ENCODE data around the gene TYRP1. TPM values are rescaled to one million over a fixed set of nuclear protein-coding genes. Genes with fewer than 3 reads are reported as not detected.

Gene TYRP1
- total RNA-seq, 4 donors from 2014 or later, result 27.6 to 85.6 (median 53.5) TPM

- no peak for TF ChIP-seq CTCF (IDR thresholded peaks at IDR 0.05)
- no peak for TF ChIP-seq POLR2A (IDR thresholded peaks at IDR 0.05)
- WGBS, 2 donors, result 55 to 72% methylated on average over 1 of the region's 1 CpG
- intact Hi-C loops (cut with DNase I; ENCODE audit: low total_unique reads), result no loop called here
- H3K4me3 ChIP-seq (ENCODE audit: low read depth, poor library complexity, severe bottlenecking), result no peak overlapping the region
- no peak for DNase-seq (ENCODE audit: low spot score in 2 of 2)
These were observed 66.6 kb downstream of the TYRP1 start for GRCh38 chr9:12759761-12760160.

Other genes starting within 250 kb of the TYRP1 start
- gene LURAP1L, start 81.6 kb downstream of the TYRP1 start, total RNA-seq, result 10 to 100 TPM in 3 of 4 donors, 1 to 10 TPM in 1; 9.1 to 19.8 (median 15.1) TPM

All from lower leg skin (tissue), 4 donors.